HL-60 (cell line): ENCODE measurements around the gene MVD.

Experiments used
- DNase-seq, 2 experiments: peaks; one replicate each; pipeline ENCODE4 v3.0.0-alpha.2; 2010 to 2020; ENCODE audit warnings: low read depth in 1 of 2, low spot score in 1 of 2
- H3K27ac ChIP-seq: fragments of 250-450 bp; sonication (Bioruptor Pico); replicated peaks from 2 replicates; pipeline ENCODE4 v1.5.1; 2020; ENCODE audit warnings: mild to moderate bottlenecking, moderate library complexity
- H3K27me3 ChIP-seq: fragments of 250-450 bp; sonication (Bioruptor Pico); 2 replicates; pipeline ENCODE4 v1.5.1; 2021; ENCODE audit warnings: mild to moderate bottlenecking, moderate library complexity; ENCODE audit not compliant: insufficient read depth, poor library complexity, severe bottlenecking
- H3K4me3 ChIP-seq: replicated peaks from 2 replicates; pipeline ENCODE4 v1.5.1; 2011; ENCODE audit warnings: mild to moderate bottlenecking, control low read depth, low read length; ENCODE audit not compliant: insufficient read depth
- GABPA ChIP-seq: IDR thresholded peaks from 2 replicates; pipeline ENCODE4 v1.6.1; 2012; ENCODE audit warnings: low read depth
- POLR2AphosphoS5 ChIP-seq: IDR thresholded peaks from 2 replicates; pipeline ENCODE4 v1.6.1; 2012; ENCODE audit warnings: low read depth
- REST ChIP-seq: IDR thresholded peaks from 2 replicates; pipeline ENCODE4 v1.6.1; 2012; ENCODE audit warnings: low read depth; ENCODE audit not compliant: insufficient replicate concordance
- SPI1 ChIP-seq: IDR thresholded peaks from 2 replicates; pipeline ENCODE4 v1.6.1; 2012; ENCODE audit warnings: low read depth, mild to moderate bottlenecking, borderline replicate concordance
- TF ChIP-seq, protein P1 (sequence below): IDR thresholded peaks from one replicate; pipeline ENCODE4 v1.5.1; 2011; ENCODE audit warnings: low read length, control low read depth, inconsistent platforms; ENCODE audit not compliant: insufficient read depth

MVD gene

GRCh38 chr16:88623858-88624257 lies 39.0 kb downstream of the MVD start:
- Histone ChIP-seq H3K27me3 (no peaks in the 10 kb centered on the region), H3K27ac (no peak overlapping the region), H3K4me3 (no peak overlapping the region)
- no peak for DNase-seq
- TF ChIP-seq GABPA: no peak
- TF ChIP-seq, protein P1, sequence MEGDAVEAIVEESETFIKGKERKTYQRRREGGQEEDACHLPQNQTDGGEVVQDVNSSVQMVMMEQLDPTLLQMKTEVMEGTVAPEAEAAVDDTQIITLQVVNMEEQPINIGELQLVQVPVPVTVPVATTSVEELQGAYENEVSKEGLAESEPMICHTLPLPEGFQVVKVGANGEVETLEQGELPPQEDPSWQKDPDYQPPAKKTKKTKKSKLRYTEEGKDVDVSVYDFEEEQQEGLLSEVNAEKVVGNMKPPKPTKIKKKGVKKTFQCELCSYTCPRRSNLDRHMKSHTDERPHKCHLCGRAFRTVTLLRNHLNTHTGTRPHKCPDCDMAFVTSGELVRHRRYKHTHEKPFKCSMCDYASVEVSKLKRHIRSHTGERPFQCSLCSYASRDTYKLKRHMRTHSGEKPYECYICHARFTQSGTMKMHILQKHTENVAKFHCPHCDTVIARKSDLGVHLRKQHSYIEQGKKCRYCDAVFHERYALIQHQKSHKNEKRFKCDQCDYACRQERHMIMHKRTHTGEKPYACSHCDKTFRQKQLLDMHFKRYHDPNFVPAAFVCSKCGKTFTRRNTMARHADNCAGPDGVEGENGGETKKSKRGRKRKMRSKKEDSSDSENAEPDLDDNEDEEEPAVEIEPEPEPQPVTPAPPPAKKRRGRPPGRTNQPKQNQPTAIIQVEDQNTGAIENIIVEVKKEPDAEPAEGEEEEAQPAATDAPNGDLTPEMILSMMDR: no peak
- TF ChIP-seq POLR2AphosphoS5: no peak
- no peak for TF ChIP-seq SPI1
- TF ChIP-seq REST: no peak

GRCh38 chr16:88622866-88623265 lies 40.0 kb downstream of the MVD start:
- Histone ChIP-seq H3K4me3 (no peak overlapping the region), H3K27me3 (no peaks in the 10 kb centered on the region), H3K27ac (no peak overlapping the region)
- DNase-seq: no peak
- TF ChIP-seq SPI1 (no peak), GABPA (no peak), REST (no peak), POLR2AphosphoS5 (no peak)
- TF ChIP-seq, protein P1: no peak

DNA sequence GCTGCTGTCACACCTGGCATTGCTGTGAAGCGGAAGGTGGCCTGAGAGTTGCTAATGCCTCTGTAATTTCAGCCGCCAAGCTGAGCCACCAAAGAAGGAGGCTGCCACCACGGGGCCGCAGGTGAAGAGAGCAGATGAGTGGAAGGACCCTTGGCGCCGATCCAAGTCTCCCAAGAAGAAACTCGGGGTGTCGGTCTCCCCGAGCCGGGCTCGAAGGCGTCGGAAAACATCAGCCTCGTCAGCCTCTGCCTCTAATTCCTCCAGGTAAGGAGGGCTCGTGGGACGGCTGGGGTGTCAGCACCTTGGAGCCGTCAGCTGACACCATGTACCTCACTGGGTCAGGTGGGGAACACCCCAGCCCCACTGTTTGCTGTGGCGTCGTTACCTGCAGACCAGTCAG lies 40.8 kb downstream of the MVD start:
- TF ChIP-seq REST (no peak), SPI1 (no peak), GABPA (no peak), POLR2AphosphoS5 (no peak)
- TF ChIP-seq, protein P1: no peak
- H3K4me3 ChIP-seq: no peak overlapping the region
- no peak overlapping the region for H3K27ac ChIP-seq
- no peaks in the 10 kb centered on the region for H3K27me3 ChIP-seq
- DNase-seq: no peak
